Measurements from ENCODE around the gene IFNA5.

IFNA5 gene

GRCh38 chr9:21294364-21294774, 10.7 kb downstream of the IFNA5 start:
- no peak for DNase-seq (ENCODE audit: low spot score)

GRCh38 chr9:21289848-21290247, 15.3 kb downstream of the IFNA5 start:
- DNase-seq (ENCODE audit: low spot score) = no peak

- DNase-seq (ENCODE audit: low spot score) = no peak
Measured at GRCh38 chr9:21287280-21287679, 17.8 kb downstream of the IFNA5 start.

GRCh38 chr9:21286659-21287058, 18.5 kb downstream of the IFNA5 start:
- no peak for DNase-seq (ENCODE audit: low spot score)

GRCh38 chr9:21286099-21286498, 19.0 kb downstream of the IFNA5 start:
- DNase-seq (ENCODE audit: low spot score) = no peak

- no peak for DNase-seq (ENCODE audit: low spot score)
Measured at GRCh38 chr9:21281275-21281674, 23.8 kb downstream of the IFNA5 start.

GRCh38 chr9:21268347-21268657, 36.8 kb downstream of the IFNA5 start:
- no peak for DNase-seq (ENCODE audit: low spot score)

GRCh38 chr9:21267485-21268346, 37.4 kb downstream of the IFNA5 start:
- no peak for DNase-seq (ENCODE audit: low spot score)

GRCh38 chr9:21266733-21267484, 38.2 kb downstream of the IFNA5 start:
- DNase-seq (ENCODE audit: low spot score) = no peak

GRCh38 chr9:21265421-21266189, 39.5 kb downstream of the IFNA5 start:
- no peak for DNase-seq (ENCODE audit: low spot score)

- no peak for DNase-seq (ENCODE audit: low spot score)
Measured at GRCh38 chr9:21255538-21256212, 49.4 kb downstream of the IFNA5 start.

All from hepatic stellate cell (primary cell).